GM12878 (cell line): ENCODE measurements around the gene KCNMB2. TPM values are rescaled to one million over a fixed set of nuclear protein-coding genes. Genes with fewer than 3 reads are reported as not detected.

Experiments
- ATF7 ChIP-seq: fragments of 450-650 bp; IDR thresholded peaks from 2 replicates; pipeline ENCODE4 v1.6.1; 2016; ENCODE audit warnings: low read depth, mild to moderate bottlenecking
- E4F1 ChIP-seq: fragments of 450-650 bp; IDR thresholded peaks from 2 replicates; pipeline ENCODE4 v1.6.1; 2018; ENCODE audit warnings: borderline replicate concordance, mild to moderate bottlenecking; ENCODE audit not compliant: partially characterized antibody
- HSF1 ChIP-seq: fragments of 150-350 bp; IDR thresholded peaks from 2 replicates; pipeline ENCODE4 v1.6.1; 2014; ENCODE audit warnings: mild to moderate bottlenecking, low read depth, low read length
- KLF5 ChIP-seq: fragments of 450-650 bp; IDR thresholded peaks from 2 replicates; pipeline ENCODE4 v1.6.1; 2014; ENCODE audit warnings: mild to moderate bottlenecking; ENCODE audit not compliant: partially characterized antibody
- MYC ChIP-seq: IDR thresholded peaks from 2 replicates; pipeline ENCODE4 v1.6.1; 2011; ENCODE audit warnings: mild to moderate bottlenecking, low read length, moderate library complexity, inconsistent platforms; ENCODE audit not compliant: insufficient read depth, insufficient replicate concordance, insufficient read length, severe bottlenecking
- PRDM15 ChIP-seq: fragments of 450-650 bp; formaldehyde crosslinking; IDR thresholded peaks from 2 replicates; pipeline ENCODE4 v1.4.0; 2020; ENCODE audit warnings: mild to moderate bottlenecking, moderate library complexity
- RBBP5 ChIP-seq: fragments of 200-600 bp; sonication (generic); conservative IDR thresholded peaks from 2 replicates; pipeline ENCODE4 v1.6.1; 2016
- SMARCA5 ChIP-seq: fragments of 450-650 bp; IDR thresholded peaks from 2 replicates; pipeline ENCODE4 v1.6.1; 2017; ENCODE audit warnings: mild to moderate bottlenecking
- polyA plus RNA-seq, 11 experiments: library from polyadenylated mRNA; depleted of rRNA in 4 of 11; unstranded in 6 of 11; stranded (reverse) in 5 of 11; fragments of >200 nt; fragmentation: Nextera tagmentation in 4 of 11; fragmentation: Illumina TruSeq in 1 of 11; extraction: Ambion mirVana in 4 of 11; extraction: Trizol in 1 of 11; gene quantifications; 1 replicate in 1 of 11; 2 replicates in 10 of 11; pipeline versions ENCODE4 v1.2.1 to v1.2.3, GENCODE V29; 2011 to 2016; ENCODE audit warnings: inconsistent platforms in 2 of 11, missing spikeins in 2 of 11, low read depth in 1 of 11
- total RNA-seq, 4 experiments: library from RNA; depleted of rRNA in 3 of 4; stranded (reverse); fragments of >200 nt in 3 of 4; fragmentation: Illumina TruSeq in 1 of 4; extraction: Trizol in 1 of 4; gene quantifications; 2 replicates each; pipeline versions ENCODE4 v1.2.1 to v1.2.3, GENCODE V29; 2013 to 2021

Gene KCNMB2
- total and polyA plus RNA-seq, 10 of the 15 experiments (the other 5 are each of a cell fraction or from before 2014, with no cell fraction given): 0.22 to 18.8 (median 11.0) TPM

- no peak for TF ChIP-seq PRDM15 (CRISPR knock-in tag)
- TF ChIP-seq E4F1: no peak
- TF ChIP-seq RBBP5: no peak
- TF ChIP-seq HSF1: no peak
- TF ChIP-seq SMARCA5: no peak
- no peak for TF ChIP-seq MYC
- TF ChIP-seq ATF7: no peak
- TF ChIP-seq KLF5: no peak
Measured at GRCh38 chr3:178586076-178586475, 49.8 kb downstream of the KCNMB2 start (continued).
